ENCODE results near the gene RETREG3. TPM values are rescaled to one million over a fixed set of nuclear protein-coding genes. Genes with fewer than 3 reads are reported as not detected.
"Not testable (repeated sequence)": the region's sequence is repeated elsewhere in the genome, so short reads cannot be mapped to it uniquely, and the experiment has no call there.

RETREG3 gene
- total RNA-seq, 1 donor from 2014 or later: 38.2 TPM

DNA sequence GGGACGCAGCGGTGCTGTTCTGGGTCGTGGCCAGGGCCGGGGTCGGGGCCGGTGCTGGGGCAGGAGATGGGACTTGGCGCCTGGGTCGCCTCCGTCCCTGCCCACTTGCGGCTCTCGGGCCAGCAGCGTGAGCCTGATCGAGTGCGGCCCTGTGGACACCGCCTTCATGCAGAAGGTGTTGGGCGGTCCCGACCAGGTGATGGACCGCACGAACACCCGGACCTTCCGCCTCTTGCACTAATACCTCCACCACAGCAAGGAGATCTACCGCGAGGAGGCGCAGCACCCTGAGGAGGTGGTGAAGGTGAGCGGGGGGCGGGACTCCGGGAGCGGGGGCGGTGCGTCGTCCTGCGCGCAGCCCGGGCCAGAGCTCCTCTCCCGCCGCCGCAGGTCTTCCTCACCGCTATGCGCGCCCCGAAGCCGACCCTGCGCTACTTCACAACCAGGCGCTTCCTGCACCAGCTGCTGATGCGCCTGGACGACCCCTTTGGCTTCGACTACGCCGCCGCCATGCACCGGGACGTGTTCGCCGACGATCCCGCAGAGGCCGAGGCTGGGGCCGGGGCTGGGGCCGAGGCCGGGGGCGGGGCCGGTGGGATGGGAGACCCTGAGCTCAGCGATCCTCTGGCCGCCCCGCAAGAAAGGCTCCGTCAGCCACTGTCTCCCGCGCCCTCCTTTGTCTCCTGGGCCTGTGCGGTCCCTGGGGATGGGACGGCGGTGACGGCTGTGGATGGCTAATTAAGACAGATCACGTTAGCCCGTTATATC is 60.9 kb downstream of the RETREG3 start:
- peak overlapping the region; percentile 61 for H3K4me3 ChIP-seq (ENCODE audit: low read depth, low read length)
- TF ChIP-seq, protein P1, sequence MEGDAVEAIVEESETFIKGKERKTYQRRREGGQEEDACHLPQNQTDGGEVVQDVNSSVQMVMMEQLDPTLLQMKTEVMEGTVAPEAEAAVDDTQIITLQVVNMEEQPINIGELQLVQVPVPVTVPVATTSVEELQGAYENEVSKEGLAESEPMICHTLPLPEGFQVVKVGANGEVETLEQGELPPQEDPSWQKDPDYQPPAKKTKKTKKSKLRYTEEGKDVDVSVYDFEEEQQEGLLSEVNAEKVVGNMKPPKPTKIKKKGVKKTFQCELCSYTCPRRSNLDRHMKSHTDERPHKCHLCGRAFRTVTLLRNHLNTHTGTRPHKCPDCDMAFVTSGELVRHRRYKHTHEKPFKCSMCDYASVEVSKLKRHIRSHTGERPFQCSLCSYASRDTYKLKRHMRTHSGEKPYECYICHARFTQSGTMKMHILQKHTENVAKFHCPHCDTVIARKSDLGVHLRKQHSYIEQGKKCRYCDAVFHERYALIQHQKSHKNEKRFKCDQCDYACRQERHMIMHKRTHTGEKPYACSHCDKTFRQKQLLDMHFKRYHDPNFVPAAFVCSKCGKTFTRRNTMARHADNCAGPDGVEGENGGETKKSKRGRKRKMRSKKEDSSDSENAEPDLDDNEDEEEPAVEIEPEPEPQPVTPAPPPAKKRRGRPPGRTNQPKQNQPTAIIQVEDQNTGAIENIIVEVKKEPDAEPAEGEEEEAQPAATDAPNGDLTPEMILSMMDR (conservative IDR thresholded peaks at IDR 0.05; ENCODE audit: low read depth, low read length): peak; percentile 69
- DNase-seq (ENCODE audit: low read depth): no peak

GRCh38 chr17:42547698-42548069 is 61.5 kb downstream of the RETREG3 start:
- no peak for DNase-seq (ENCODE audit: low read depth)
- TF ChIP-seq, protein P1 (conservative IDR thresholded peaks at IDR 0.05; ENCODE audit: low read depth, low read length): no peak
- H3K4me3 ChIP-seq (ENCODE audit: low read depth, low read length): peak overlapping the region; percentile 61

DNA sequence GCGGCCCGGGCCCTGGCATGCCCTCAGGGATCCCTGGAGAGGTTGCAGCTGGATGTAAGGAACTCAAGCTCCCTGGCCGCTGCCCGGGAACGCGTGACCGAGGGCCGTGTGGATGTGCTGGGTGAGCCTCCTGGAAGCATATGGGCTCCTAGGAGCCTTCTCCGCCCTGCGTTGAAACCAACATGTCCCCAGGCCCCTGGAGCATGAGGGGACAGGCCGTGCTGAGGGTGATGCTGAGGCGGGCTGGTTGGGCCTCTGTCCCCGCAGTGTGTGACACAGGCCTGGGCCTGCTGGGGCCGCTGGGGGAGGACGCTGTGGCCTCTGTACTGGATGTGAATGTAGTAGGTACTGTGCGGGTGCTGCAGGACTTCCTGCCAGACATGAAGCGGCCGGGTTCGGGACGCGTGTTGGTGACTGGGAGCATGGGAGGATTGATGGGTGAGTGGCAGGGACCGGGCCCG is 62.1 kb downstream of the RETREG3 start:
- TF ChIP-seq, protein P1 (conservative IDR thresholded peaks at IDR 0.05; ENCODE audit: low read depth, low read length): no peak
- H3K4me3 ChIP-seq (ENCODE audit: low read depth, low read length): no peak overlapping the region
- DNase-seq (ENCODE audit: low read depth): no peak

- not testable (repeated sequence) for H3K4me3 ChIP-seq (ENCODE audit: low read depth, low read length); DNase-seq (ENCODE audit: low read depth)
These were observed 63.2 kb downstream of the RETREG3 start for GRCh38 chr17:42545755-42546505.

GRCh38 chr17:42544874-42545283 is 64.3 kb downstream of the RETREG3 start:
- DNase-seq (ENCODE audit: low read depth): no peak
- no peak overlapping the region for H3K4me3 ChIP-seq (ENCODE audit: low read depth, low read length)
- TF ChIP-seq, protein P1 (conservative IDR thresholded peaks at IDR 0.05; ENCODE audit: low read depth, low read length): no peak

DNA sequence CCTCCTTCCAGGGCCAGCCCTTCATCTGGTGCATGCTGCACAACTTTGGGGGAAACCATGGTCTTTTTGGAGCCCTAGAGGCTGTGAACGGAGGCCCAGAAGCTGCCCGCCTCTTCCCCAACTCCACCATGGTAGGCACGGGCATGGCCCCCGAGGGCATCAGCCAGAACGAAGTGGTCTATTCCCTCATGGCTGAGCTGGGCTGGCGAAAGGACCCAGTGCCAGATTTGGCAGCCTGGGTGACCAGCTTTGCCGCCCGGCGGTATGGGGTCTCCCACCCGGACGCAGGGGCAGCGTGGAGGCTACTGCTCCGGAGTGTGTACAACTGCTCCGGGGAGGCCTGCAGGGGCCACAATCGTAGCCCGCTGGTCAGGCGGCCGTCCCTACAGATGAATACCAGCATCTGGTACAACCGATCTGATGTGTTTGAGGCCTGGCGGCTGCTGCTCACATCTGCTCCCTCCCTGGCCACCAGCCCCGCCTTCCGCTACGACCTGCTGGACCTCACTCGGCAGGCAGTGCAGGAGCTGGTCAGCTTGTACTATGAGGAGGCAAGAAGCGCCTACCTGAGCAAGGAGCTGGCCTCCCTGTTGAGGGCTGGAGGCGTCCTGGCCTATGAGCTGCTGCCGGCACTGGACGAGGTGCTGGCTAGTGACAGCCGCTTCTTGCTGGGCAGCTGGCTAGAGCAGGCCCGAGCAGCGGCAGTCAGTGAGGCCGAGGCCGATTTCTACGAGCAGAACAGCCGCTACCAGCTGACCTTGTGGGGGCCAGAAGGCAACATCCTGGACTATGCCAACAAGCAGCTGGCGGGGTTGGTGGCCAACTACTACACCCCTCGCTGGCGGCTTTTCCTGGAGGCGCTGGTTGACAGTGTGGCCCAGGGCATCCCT is 65.7 kb downstream of the RETREG3 start:
- TF ChIP-seq, protein P1 (conservative IDR thresholded peaks at IDR 0.05; ENCODE audit: low read depth, low read length): no peak
- DNase-seq (ENCODE audit: low read depth): no peak
- no peak overlapping the region for H3K4me3 ChIP-seq (ENCODE audit: low read depth, low read length)
